GM18951 (cell line): Measurements from ENCODE around the gene CROCC2.

ENCODE experiments used
- POLR2A ChIP-seq: IDR thresholded peaks from 4 replicates; pipeline ENCODE4 v1.6.1; 2011; ENCODE audit warnings: mild to moderate bottlenecking; ENCODE audit not compliant: insufficient read length, insufficient read depth; ENCODE audit errors: extremely low read depth
- in situ Hi-C: fragments of 300-500 bp; cut with MboI; formaldehyde crosslinking; loops from one replicate; pipeline ENCODE4 v1.12.0; 2022; ENCODE audit warnings: low sequenced_read_pairs, mixed read lengths, inconsistent platforms; ENCODE audit not compliant: unreplicated experiment

The CROCC2 gene

GRCh38 chr2:240871071-240871958 is 34.8 kb upstream of the CROCC2 start:
- in situ Hi-C loops, result no loop called here
- no peak for TF ChIP-seq POLR2A

- no peak for TF ChIP-seq POLR2A
- in situ Hi-C loops, result no loop called here
Observed at GRCh38 chr2:240872317-240873097, 33.6 kb upstream of the CROCC2 start.

GRCh38 chr2:240873098-240873788 is 32.9 kb upstream of the CROCC2 start:
- TF ChIP-seq POLR2A, result no peak
- in situ Hi-C loops, result no loop called here

DNA sequence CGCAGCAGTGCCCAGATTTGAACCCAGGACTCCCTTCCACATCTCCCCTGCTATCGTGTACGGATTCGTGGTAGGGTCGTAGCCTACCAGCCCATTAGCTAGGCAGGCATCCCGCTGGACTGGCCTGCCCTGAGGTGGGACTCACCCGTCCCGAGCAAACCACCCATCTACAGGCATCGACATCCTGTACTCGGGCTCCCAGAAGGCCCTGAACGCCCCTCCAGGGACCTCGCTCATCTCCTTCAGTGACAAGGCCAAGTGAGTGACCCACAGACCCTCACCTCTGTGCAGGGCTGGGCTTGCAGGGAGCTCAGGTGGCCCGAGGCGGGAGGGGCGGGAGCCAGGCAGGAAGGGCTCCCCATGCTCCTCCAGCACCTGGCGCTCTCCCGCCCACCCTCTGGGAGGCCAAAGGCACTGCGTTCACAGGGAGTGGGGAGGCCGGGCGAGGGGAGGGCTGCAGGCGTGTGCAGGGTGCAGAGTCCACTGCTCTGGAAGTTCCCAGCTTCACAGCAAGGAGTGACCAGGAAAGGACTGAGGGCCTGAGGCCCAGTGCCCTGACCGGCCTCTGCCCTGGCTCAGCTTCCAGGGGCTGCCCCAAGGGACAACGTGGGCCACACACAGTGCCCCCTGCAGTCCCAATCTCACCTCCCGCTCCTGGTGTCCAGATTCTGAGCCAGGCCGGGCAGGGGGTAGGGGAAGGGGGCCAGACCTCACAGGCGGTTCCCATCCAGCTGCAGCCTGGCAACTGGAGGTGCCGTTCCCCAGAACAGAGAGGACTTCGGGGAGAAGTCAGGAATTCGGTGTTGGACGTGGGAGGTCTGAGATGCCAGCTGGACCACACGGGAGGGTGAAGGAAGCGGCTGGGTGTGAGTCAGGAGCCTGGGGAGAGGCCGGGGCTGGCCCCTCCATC is 32.1 kb upstream of the CROCC2 start:
- TF ChIP-seq POLR2A, result no peak
- in situ Hi-C loops, result no loop called here

- TF ChIP-seq POLR2A, result no peak
- in situ Hi-C loops, result no loop called here
Observed at GRCh38 chr2:240874715-240875227, 31.4 kb upstream of the CROCC2 start.

- TF ChIP-seq POLR2A, result no peak
- in situ Hi-C loops, result no loop called here
Observed at GRCh38 chr2:240875228-240876034, 30.7 kb upstream of the CROCC2 start.

- TF ChIP-seq POLR2A, result no peak
- in situ Hi-C loops, result no loop called here
Observed at GRCh38 chr2:240876035-240876474, 30.1 kb upstream of the CROCC2 start.

DNA sequence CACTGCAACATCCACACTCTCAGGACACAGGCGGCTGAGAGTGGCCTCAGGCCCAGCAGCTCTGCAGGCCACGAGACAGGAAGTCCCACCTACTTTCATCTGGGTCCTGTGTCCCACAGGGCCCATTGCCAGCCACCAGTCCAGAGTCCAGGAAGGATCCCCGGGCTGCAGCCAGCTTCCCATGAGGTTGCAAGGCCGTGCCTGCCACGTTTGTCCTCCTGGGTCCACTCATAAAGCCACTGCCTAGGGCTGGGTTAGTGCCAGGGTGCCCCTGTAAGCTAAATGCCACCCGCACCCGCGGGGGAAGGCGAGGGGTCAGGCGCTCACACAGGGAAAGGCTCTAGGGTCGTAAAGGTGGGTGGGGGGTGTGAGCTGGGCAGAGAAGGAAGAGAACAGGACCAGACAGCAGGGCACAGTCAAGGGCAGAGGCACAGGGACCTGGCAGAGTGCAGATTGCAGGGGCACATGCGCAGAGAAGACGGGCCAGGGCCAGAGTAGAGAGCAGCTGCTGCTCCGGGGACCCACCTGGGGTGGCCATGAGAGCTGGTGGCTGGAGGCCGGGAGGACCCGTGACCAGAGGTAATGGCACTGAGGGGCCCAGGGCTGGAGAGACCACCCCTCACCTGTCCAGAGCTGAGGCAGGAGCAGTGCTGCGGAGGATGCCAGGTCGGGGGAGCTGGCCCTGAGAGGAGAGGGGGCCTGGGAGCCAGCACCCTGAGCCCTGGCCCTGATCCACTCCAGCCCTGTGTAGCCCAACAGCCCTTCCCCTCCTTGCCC is 29.5 kb upstream of the CROCC2 start:
- TF ChIP-seq POLR2A, result no peak
- in situ Hi-C loops, result no loop called here

DNA sequence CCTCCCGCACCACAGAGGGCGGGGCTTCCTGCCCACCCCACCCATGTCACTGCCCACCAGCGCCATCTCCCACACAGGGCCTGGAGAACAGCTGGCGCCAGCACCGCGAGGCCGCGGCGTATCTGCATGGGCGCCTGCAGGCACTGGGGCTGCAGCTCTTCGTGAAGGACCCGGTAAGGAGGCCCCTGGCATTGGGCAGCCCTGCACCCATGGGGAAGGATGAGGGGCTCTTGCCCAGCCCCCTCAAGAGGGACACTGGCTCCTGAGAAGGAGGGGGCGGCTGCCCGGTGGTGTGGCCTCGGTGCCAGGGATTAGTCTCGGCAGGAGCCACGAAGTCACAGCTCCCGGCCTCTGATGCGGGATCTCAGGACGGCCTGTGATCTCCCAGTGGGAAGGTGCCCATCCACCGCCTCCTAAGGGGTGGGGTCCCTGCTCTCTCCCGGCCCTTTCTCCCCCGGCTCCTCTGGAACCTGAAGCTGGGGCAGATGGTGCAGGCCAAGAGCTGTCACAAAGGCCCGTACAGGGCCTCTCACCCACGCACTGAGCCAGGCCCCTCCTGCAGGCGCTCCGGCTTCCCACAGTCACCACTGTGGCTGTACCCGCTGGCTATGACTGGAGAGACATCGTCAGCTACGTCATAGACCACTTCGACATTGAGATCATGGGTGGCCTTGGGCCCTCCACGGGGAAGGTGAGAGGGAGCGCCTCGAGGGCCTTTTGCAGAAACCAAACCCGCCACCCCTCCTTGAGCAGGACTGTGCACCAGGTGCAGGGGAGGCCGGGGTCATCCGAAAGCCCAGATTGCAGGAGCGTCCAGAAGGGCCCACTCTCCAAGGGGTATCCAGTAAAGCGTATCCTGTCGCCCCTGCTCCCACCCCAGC is 28.4 kb upstream of the CROCC2 start:
- TF ChIP-seq POLR2A, result no peak
- in situ Hi-C loops, result no loop called here
